Measurements from ENCODE around the gene SEPSECS.

The SEPSECS gene

DNA sequence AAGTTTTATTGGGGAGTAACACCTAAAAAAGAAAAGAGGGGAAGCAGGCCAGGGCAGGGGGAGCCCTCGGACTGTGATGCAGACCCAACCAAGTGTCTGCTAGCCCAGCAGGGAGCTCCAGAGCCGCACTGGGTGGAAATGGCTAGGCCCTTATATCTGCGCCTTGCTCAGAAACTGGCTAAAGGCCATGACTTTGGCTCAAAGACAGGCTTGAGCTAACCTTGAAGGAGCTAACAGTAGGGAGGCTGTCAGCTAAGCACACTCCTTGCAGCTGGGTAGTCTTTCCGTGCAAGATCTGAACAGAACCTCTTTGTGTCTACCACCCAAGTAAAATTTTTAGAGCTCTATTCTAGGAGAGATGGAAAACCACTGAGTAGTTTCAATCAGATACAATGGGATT is 43.0 kb downstream of the SEPSECS start:
- TF ChIP-seq CTCF (conservative IDR thresholded peaks at IDR 0.05) (no peak), ZFX (IDR thresholded peaks at IDR 0.05) (no peak)
- no peak overlapping the region for H3K27ac ChIP-seq

DNA sequence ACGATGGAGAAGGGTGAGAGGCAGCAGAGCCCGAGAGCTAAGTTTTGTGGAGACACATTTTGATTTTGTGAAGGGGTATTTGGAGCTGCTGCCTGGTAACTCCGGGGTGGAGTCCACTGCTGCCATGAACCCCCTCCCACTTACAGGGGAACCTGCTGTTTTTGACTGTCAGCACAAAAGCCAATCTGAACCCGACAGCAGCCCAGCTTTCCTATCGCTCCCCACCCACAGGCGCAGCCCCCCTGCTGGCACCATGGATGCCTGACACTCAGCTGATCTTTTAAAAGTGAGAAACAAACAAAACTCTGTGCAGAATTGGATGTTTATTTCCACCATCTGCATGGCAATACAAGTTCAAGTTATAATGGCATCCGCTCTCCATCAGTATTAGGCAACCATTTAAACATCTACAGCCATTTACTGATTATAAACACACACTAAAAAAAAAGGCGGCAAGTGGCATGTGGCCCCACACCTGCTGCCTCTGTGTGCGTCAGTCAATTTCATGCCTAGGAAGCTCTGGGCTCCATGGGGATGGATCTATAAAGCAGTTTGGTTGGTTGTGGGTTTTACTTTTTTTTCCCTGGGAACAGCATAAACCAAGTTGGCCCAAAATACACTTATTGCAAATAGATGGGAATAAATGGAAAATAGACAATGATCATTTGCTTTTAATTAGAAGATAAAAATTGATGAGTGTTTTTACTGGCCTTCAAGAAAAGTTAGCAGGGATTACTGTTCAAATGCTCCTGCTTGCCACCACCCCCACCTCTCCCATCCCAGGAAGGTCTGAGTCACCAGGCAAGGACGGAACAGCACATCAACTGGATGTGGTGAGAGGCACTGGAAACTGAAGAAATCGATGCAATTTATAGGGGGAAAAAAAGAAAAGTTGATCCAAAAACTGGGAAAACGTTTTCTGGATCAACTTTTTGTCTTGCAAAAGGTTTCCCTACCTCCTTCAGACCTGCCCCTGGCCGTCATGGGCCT is 46.0 kb downstream of the SEPSECS start:
- no peak overlapping the region for H3K27ac ChIP-seq
- TF ChIP-seq ZFX (IDR thresholded peaks at IDR 0.05) (no peak), CTCF (conservative IDR thresholded peaks at IDR 0.05) (no peak)

GRCh38 chr4:25112995-25113380 is 47.3 kb downstream of the SEPSECS start:
- TF ChIP-seq CTCF (conservative IDR thresholded peaks at IDR 0.05) (no peak), ZFX (IDR thresholded peaks at IDR 0.05) (no peak)

DNA sequence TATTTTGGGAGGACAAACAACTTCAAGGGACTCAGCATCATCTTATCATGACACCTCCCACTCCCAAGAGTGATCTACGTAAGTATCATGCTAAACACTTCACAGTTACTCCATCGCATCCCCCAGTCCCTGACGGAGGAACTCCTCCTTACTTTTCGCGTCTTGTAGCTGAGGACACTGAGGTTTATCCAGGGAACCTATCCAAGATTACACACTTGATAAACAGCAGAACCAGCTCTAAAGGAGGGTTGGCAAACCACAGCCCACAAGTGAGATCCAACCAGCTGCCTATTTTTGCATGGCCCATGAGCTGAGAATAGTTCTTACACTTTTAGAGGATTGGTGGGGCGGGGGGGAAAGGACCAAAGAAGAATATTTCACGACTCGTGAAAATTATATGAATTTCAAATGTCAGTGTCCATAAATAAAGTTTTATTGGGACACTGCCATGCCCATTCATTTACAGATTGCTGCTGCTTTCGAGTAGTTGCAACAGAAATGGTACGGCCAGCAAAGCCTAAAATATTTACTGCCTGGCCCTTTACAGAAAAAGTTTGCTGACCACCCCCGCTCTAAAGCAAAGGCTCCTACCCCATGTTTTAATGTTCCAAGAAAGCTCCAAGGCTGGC is 47.8 kb downstream of the SEPSECS start:
- no peak overlapping the region for H3K27ac ChIP-seq
- TF ChIP-seq ZFX (IDR thresholded peaks at IDR 0.05) = no peak

More at GRCh38 chr4:25112995-25113380, 47.3 kb downstream of the SEPSECS start:
- no peak overlapping the region for H3K27ac ChIP-seq

DNA sequence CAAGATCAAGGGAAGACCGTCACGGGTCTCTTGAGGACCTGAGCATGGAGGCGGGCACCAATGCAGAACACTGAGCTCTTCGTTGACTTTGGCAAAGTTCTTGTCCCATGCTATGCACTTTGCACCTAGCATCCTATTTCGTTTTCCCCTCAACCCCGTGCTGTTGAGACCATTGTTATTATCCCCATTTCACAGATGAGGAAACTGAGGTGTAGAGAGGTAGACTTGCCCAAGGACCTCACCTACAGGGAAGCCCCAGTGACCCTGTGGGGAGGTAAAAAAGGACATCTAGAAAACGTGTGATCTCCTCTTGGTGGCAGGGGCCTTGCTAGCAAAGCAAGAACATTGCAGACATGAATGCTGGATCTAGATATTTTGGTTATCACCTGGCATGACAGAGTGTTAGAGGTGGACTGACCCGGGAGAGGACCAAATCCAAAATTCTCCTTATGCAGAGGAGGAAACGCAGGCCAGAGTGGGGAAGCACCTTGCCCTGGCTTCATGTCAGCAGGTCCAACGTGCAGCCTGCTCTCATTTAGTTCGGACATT is 48.5 kb downstream of the SEPSECS start:
- no peak for TF ChIP-seq ZFX (IDR thresholded peaks at IDR 0.05)
- TF ChIP-seq CTCF (conservative IDR thresholded peaks at IDR 0.05) = no peak
- H3K27ac ChIP-seq = no peak overlapping the region

DNA sequence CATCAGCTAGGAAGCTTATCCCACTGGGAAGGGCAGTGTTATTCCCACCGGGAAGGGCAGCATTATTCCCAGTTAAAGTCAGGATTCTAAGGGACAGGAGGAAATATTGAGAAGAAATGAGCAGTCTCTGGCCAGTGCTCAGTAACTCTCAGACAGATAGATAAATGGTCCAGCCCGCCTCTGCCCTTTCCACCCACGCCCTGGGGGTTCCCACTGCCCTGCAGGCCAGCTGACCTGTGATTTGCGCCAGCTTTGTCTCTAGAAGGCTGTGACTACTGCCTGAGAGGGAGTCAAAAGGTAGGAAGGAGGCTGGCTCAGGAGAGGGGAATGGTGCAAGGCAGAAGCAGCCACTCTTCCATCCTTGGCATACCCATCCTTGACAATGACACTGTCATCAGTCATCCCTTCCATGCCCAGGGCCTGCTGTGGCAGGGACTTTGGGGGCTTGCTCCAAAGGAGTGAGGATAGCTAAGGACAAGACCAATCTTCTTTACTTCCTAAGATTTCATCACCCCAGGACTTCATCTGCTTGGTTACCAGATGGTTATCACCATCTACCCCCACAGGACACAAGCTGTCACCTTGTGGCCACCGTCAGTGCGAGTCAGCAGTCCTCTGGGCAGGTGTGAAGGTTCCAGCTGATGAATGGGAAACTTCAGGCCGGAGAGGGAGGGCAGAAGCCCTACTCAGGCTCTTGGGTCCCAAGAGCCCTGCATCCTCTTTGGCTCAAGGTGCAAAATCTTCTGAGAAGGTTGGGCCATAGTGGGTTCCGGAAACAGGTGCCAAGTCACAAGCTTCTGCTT is 49.5 kb downstream of the SEPSECS start:
- no peak for TF ChIP-seq CTCF (conservative IDR thresholded peaks at IDR 0.05)
- no peak for TF ChIP-seq ZFX (IDR thresholded peaks at IDR 0.05)
- no peak overlapping the region for H3K27ac ChIP-seq

DNA sequence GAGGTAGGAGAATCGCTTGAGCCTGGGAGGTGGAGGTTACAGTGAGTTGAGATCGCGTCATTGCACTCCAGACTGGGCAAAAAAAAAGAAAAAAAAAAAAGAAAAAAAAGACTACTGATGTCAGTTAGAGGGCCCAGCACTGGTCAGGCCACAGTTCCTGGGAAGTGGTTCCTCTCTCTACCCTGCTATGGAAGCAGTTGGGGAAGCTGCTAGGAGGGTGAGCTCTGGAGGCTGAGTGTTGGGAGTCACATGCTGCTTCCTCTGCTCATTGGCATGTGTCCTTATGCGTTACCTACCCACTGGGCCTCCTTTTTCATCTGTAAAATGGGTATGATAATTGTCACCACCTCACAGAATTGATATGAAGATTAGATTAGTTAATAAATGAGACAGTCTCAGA is 50.7 kb downstream of the SEPSECS start:
- TF ChIP-seq ZFX (IDR thresholded peaks at IDR 0.05) = no peak
- no peak for TF ChIP-seq CTCF (conservative IDR thresholded peaks at IDR 0.05)
- H3K27ac ChIP-seq = no peak overlapping the region
